HG03064 (cell line): ENCODE results near the gene GPR65.

ENCODE experiments used
- ATAC-seq: cut with Tn5 transposase; IDR thresholded peaks from one replicate; pipeline ENCODE4 v1.9.1; 2021; ENCODE audit warnings: low read depth; ENCODE audit not compliant: unreplicated experiment

The GPR65 gene

DNA sequence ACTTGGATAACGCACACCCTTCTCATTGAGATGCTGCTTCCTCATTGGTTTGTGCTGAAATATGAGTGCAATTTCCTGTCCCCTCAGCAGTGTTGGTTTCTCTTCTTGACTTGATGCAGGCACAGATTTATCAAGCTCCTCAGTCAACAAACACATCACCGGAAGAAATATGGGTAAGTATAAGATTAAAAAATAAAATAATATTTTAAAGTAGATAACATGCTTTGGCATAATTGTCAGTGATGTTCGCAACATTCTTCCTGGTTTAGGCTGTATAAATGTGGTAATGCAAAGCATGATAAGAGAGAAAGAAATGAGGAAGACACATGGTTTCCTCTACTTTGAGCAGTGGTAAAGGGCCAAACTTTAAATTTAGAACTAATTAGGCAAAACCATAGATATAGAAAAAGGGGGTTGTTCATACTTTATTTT lies at the start of gene GPR65:
TSS of gene GPR65 (plus strand) at position 86 of the 432 bp plus-strand sequence. CDS start 5,713 bp downstream, outside the sequence.
- peak; percentile 58 for ATAC-seq

- no peak for ATAC-seq
These were observed 49.4 kb upstream of the GPR65 start for GRCh38 chr14:87955501-87955900.

DNA sequence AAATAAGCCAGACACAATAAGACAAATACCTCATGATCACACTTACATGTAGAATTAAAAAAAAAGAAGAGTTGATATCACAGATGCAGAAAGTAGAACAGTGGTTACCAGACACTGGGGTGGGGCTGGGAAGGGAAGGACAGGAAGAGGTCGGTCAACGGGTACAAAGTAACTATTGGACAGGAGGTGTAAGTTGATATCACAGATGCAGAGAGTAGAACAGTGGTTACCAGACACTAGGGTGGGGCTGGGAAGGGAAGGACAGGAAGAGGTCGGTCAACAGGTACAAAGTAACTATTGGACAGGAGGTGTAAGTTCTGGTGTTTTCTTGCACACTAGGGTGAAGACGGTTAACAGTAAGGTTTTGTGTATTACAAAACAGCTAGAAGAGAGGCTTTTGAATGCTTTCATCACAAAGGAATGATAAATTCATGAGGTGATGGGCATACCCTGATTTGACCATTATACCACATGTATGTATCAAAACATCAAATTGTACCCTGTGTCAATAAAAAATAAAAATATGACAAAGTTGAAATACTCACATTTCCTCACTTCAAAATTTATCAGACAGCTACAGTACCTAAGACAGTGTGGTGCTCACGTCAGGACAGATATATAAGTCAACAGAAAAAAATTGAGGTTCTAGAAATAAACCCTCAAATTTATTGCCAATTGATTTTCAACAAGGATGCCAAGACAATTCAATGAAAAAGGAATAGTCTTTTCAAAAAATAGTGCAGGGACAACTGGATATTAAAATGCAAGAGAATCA lies 44.7 kb upstream of the GPR65 start:
- no peak for ATAC-seq

- no peak for ATAC-seq
These were observed 43.7 kb upstream of the GPR65 start for GRCh38 chr14:87961246-87961645.

DNA sequence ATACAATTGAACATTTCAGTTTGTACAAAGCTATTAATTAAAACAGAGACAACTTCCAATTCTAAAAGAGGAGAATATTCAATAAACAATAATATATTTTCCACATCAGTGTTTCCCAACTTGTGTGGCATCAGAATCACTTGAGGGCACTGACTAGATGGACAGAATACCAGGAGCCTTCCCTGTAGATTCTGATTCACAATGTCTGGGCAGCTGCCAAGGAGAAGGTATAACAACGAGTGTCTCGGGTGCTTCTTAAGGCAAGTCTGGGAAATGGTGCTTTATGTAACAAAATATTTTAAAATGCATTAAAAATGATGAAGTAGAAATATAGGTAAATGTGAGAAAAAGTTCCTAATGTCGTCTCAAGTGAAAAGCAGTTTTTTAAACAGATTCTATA lies 38.1 kb upstream of the GPR65 start:
- no peak for ATAC-seq

- ATAC-seq = no peak
These were observed 37.4 kb upstream of the GPR65 start for GRCh38 chr14:87967496-87967895.

DNA sequence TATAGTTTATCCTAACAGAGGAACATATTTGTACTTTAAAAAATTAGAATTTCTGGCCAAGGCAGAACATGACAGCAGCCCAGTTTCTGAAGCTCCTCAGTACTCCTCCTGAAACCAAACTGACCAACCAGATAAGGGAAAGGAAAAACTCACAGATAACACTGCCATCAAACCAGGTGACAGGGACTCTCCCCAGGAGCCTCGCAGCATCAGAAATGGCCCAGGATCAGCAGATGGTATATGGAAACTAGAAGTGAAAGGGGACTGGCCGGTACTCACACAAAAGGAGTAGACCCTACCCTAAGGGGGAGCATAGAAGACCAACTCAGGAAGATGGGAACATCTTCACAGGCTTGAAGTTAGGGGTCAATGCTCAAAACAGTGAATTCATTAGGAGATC lies 33.9 kb upstream of the GPR65 start:
- peak; percentile 92 for ATAC-seq

DNA sequence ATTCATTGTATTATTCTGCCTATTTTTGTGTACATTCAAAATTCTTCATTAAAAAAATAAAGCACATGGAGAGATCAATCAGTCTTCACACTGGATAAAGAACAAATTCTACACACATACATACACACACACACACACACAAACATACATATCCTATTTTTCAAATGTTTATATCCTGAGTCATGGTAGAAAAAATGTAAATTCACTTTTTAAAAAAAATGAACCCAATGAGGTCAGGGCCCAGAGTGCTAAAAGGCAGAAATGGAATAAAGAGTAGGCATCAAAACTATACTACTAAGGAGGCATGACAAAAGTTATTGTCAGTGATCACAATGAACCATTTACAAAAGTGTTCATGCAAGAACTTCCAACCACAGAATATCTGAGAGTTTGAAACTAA lies 29.3 kb upstream of the GPR65 start:
- ATAC-seq = no peak

DNA sequence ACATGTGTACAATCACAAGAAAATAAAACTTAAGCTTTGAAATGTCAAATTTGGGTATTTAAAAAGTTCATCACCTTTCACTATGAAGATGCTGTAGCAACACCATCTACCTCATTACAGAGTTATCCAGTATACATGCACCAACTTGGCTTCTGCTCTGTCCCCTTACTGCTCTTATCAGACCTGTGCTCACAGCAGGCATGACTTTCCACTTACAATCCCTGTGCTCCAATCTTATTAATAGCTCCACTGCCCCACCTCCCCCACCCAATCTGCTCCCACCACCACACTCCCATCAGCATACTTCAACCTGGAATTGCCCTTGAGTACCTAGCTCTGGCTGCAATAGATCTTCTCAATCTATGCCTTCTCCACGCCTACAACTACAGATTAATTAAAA lies 25.2 kb upstream of the GPR65 start:
- no peak for ATAC-seq

- ATAC-seq = no peak
These were observed 15.5 kb upstream of the GPR65 start for GRCh38 chr14:87989221-87989955.

DNA sequence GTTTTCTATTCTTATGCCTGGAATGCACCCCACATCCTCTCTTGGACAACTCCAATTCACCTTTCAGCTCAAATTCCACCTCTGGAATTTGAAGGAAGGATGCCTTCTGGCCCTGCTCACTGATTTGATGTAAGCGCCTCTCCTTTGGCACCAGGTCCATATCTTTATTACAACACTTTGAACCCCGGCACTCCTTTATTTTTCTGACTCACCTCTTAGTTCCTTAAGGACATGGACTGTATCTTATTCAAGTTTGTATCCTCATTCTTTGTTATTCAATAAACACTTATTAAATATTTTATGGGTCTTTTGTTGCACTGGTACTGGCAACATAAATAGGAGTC lies 15.0 kb upstream of the GPR65 start:
- no peak for ATAC-seq

GRCh38 chr14:87990682-87991081 lies 14.3 kb upstream of the GPR65 start:
- ATAC-seq = no peak

GRCh38 chr14:87992346-87992717 lies 12.6 kb upstream of the GPR65 start:
- ATAC-seq = peak; percentile 1

- ATAC-seq = peak; percentile 90
These were observed 12.0 kb upstream of the GPR65 start, which contains the start of gene GALC for GRCh38 chr14:87992718-87993628. Gene GALC (minus strand): TSS chr14:87993182. CDS start chr14:87993164, 18 bp downstream.

GRCh38 chr14:87994974-87995373 lies 10.0 kb upstream of the GPR65 start:
- ATAC-seq = peak; percentile 23

GRCh38 chr14:87995500-87996290 lies 9.2 kb upstream of the GPR65 start:
- no peak for ATAC-seq

GRCh38 chr14:87996291-87996592 lies 8.7 kb upstream of the GPR65 start:
- ATAC-seq = no peak

GRCh38 chr14:87998482-87998881 lies 6.5 kb upstream of the GPR65 start:
- no peak for ATAC-seq

- no peak for ATAC-seq
These were observed 5.7 kb upstream of the GPR65 start for GRCh38 chr14:87999277-87999676.

GRCh38 chr14:88002421-88003075 lies 2.4 kb upstream of the GPR65 start:
- ATAC-seq = no peak
